Measurements from ENCODE around the gene CYP2S1.

CYP2S1 gene

GRCh38 chr19:41232686-41233085, 39.7 kb downstream of the CYP2S1 start:
- no peaks in the 10 kb centered on the region for H3K9me3 ChIP-seq (ENCODE audit: insufficient read depth, low read depth, low read length)
- TF ChIP-seq CTCF (conservative IDR thresholded peaks at IDR 0.05; ENCODE audit: low read length) (no peak), EZH2phosphoT487 (IDR thresholded peaks at IDR 0.05; ENCODE audit: borderline replicate concordance) (no peak)
- H3K9me2 ChIP-seq (replicated peaks; ENCODE audit: low read depth, low read length), result no peaks in the 10 kb centered on the region
- no peak overlapping the region for H3K9ac ChIP-seq (ENCODE audit: low read depth, low read length, poor library complexity, severe bottlenecking)
- no peak overlapping the region for H3K4me2 ChIP-seq (ENCODE audit: low read depth, low read length, poor library complexity, severe bottlenecking)
- H4K20me1 ChIP-seq (ENCODE audit: insufficient read depth, low read length, poor library complexity, severe bottlenecking), result no peaks in the 10 kb centered on the region
- no peaks in the 10 kb centered on the region for H3K4me1 ChIP-seq (ENCODE audit: insufficient read depth, low read length, poor library complexity, severe bottlenecking)
- no peaks in the 10 kb centered on the region for H3K79me2 ChIP-seq (ENCODE audit: insufficient read depth, low read length)
- H3K27me3 ChIP-seq (ENCODE audit: insufficient read depth, low read length, poor library complexity, severe bottlenecking), result no peaks in the 10 kb centered on the region
- no peak overlapping the region for H3K4me3 ChIP-seq (ENCODE audit: low read length, poor library complexity, severe bottlenecking)
- H2AFZ ChIP-seq (ENCODE audit: low read length), result no peak overlapping the region
- no peaks in the 10 kb centered on the region for H3K36me3 ChIP-seq (ENCODE audit: insufficient read depth, low read length)
- H3F3A ChIP-seq (ENCODE audit: low read depth), result no peaks in the 10 kb centered on the region

- no peak overlapping the region for H3K9ac ChIP-seq (ENCODE audit: low read depth, low read length, poor library complexity, severe bottlenecking)
- no peaks in the 10 kb centered on the region for H3K4me1 ChIP-seq (ENCODE audit: insufficient read depth, low read length, poor library complexity, severe bottlenecking)
- no peaks in the 10 kb centered on the region for H3K9me3 ChIP-seq (ENCODE audit: insufficient read depth, low read depth, low read length)
- no peak overlapping the region; the same call in 1 of the 2 replicates for H2AFZ ChIP-seq (ENCODE audit: low read length)
- H4K20me1 ChIP-seq (ENCODE audit: insufficient read depth, low read length, poor library complexity, severe bottlenecking), result no peaks in the 10 kb centered on the region
- no peak for TF ChIP-seq EZH2phosphoT487 (IDR thresholded peaks at IDR 0.05; ENCODE audit: borderline replicate concordance)
- TF ChIP-seq CTCF (conservative IDR thresholded peaks at IDR 0.05; ENCODE audit: low read length), result no peak
- H3K4me3 ChIP-seq (ENCODE audit: low read length, poor library complexity, severe bottlenecking), result no peak overlapping the region
- H3K36me3 ChIP-seq (ENCODE audit: insufficient read depth, low read length), result no peaks in the 10 kb centered on the region
- no peaks in the 10 kb centered on the region for H3K9me2 ChIP-seq (replicated peaks; ENCODE audit: low read depth, low read length)
- H3K27me3 ChIP-seq (ENCODE audit: insufficient read depth, low read length, poor library complexity, severe bottlenecking), result no peaks in the 10 kb centered on the region
- H3F3A ChIP-seq (ENCODE audit: low read depth), result no peaks in the 10 kb centered on the region
- no peaks in the 10 kb centered on the region for H3K79me2 ChIP-seq (ENCODE audit: insufficient read depth, low read length)
- no peak overlapping the region for H3K4me2 ChIP-seq (ENCODE audit: low read depth, low read length, poor library complexity, severe bottlenecking)
Observed at GRCh38 chr19:41233748-41234240, 40.8 kb downstream of the CYP2S1 start.

- TF ChIP-seq CTCF (conservative IDR thresholded peaks at IDR 0.05; ENCODE audit: low read length), result no peak
- no peak for TF ChIP-seq EZH2phosphoT487 (IDR thresholded peaks at IDR 0.05; ENCODE audit: borderline replicate concordance)
- no peaks in the 10 kb centered on the region for H4K20me1 ChIP-seq (ENCODE audit: insufficient read depth, low read length, poor library complexity, severe bottlenecking)
- H3K9me3 ChIP-seq (ENCODE audit: insufficient read depth, low read depth, low read length), result no peaks in the 10 kb centered on the region
- H3K27me3 ChIP-seq (ENCODE audit: insufficient read depth, low read length, poor library complexity, severe bottlenecking), result no peaks in the 10 kb centered on the region
- no peak overlapping the region for H3K4me2 ChIP-seq (ENCODE audit: low read depth, low read length, poor library complexity, severe bottlenecking)
- no peaks in the 10 kb centered on the region for H3K4me1 ChIP-seq (ENCODE audit: insufficient read depth, low read length, poor library complexity, severe bottlenecking)
- no peaks in the 10 kb centered on the region for H3K36me3 ChIP-seq (ENCODE audit: insufficient read depth, low read length)
- no peak overlapping the region for H2AFZ ChIP-seq (ENCODE audit: low read length)
- H3K9me2 ChIP-seq (replicated peaks; ENCODE audit: low read depth, low read length), result no peaks in the 10 kb centered on the region
- H3K4me3 ChIP-seq (ENCODE audit: low read length, poor library complexity, severe bottlenecking), result no peak overlapping the region
- no peak overlapping the region for H3K9ac ChIP-seq (ENCODE audit: low read depth, low read length, poor library complexity, severe bottlenecking)
- no peaks in the 10 kb centered on the region for H3K79me2 ChIP-seq (ENCODE audit: insufficient read depth, low read length)
- no peaks in the 10 kb centered on the region for H3F3A ChIP-seq (ENCODE audit: low read depth)
Observed at GRCh38 chr19:41234512-41235168, 41.6 kb downstream of the CYP2S1 start.
